Astrocyte (in vitro differentiated cells and primary cell): ENCODE measurements around the gene PRKCI. TPM values are rescaled to one million over a fixed set of nuclear protein-coding genes. Genes with fewer than 3 reads are reported as not detected.
"Not testable (repeated sequence)": the region's sequence is repeated elsewhere in the genome, so short reads cannot be mapped to it uniquely, and the experiment has no call there.

ENCODE experiments used
- DNase-seq: peaks from one replicate; pipeline ENCODE4 v3.0.0-alpha.2; 2010; ENCODE audit warnings: low read depth
- FAIRE-seq: peaks from 2 replicates; lab custom pipeline; 2011; peaks lifted over from hg19 to GRCh38; lab: Jason Lieb, UNC
- H2AFZ ChIP-seq: 2 replicates; pipeline ENCODE4 v1.6.0; 2012; ENCODE audit warnings: low read depth, low read length, inconsistent platforms
- H3K27ac ChIP-seq: 2 replicates; pipeline ENCODE4 v1.5.1; 2011; ENCODE audit warnings: low read depth, low read length, inconsistent platforms
- H3K27me3 ChIP-seq: 2 replicates; pipeline ENCODE4 v1.6.0; 2011; ENCODE audit warnings: low read length, inconsistent platforms; ENCODE audit not compliant: insufficient read depth
- H3K36me3 ChIP-seq: 2 replicates; pipeline ENCODE4 v1.5.1; 2011; ENCODE audit warnings: low read length, inconsistent platforms; ENCODE audit not compliant: insufficient read depth
- H3K4me1 ChIP-seq: 2 replicates; pipeline ENCODE4 v1.5.1; 2011; ENCODE audit warnings: low read length, inconsistent platforms; ENCODE audit not compliant: insufficient read depth
- H3K4me2 ChIP-seq: 2 replicates; pipeline ENCODE4 v1.6.0; 2012; ENCODE audit warnings: low read length, inconsistent platforms
- H3K4me3 ChIP-seq: 2 replicates; pipeline ENCODE4 v1.5.1; 2011; ENCODE audit warnings: low read depth, mild to moderate bottlenecking, low read length, inconsistent platforms; ENCODE audit not compliant: insufficient read depth
- H3K79me2 ChIP-seq: 2 replicates; pipeline ENCODE4 v1.6.0; 2012; ENCODE audit warnings: mild to moderate bottlenecking, low read length, inconsistent platforms; ENCODE audit not compliant: insufficient read depth
- H3K9ac ChIP-seq: 2 replicates; pipeline ENCODE4 v1.6.0; 2012; ENCODE audit warnings: mild to moderate bottlenecking, low read length, inconsistent platforms
- H3K9me3 ChIP-seq: 2 replicates; pipeline ENCODE4 v1.5.1; 2012; ENCODE audit warnings: low read depth, mild to moderate bottlenecking, low read length, inconsistent platforms; ENCODE audit not compliant: insufficient read depth
- H4K20me1 ChIP-seq: 2 replicates; pipeline ENCODE4 v1.6.0; 2012; ENCODE audit warnings: low read length, inconsistent platforms; ENCODE audit not compliant: insufficient read depth
- H3K27ac Mint-ChIP-seq: one replicate; pipeline ENCODE4 v1.8.0; 2021; ENCODE audit warnings: mild to moderate bottlenecking, mixed read lengths; ENCODE audit not compliant: unreplicated experiment
- H3K27me3 Mint-ChIP-seq: one replicate; pipeline ENCODE4 v1.8.0; 2021; ENCODE audit warnings: low read depth, mixed read lengths; ENCODE audit not compliant: unreplicated experiment
- H3K36me3 Mint-ChIP-seq: one replicate; pipeline ENCODE4 v1.8.0; 2021; ENCODE audit warnings: low read depth, mixed read lengths; ENCODE audit not compliant: unreplicated experiment
- H3K4me1 Mint-ChIP-seq: one replicate; pipeline ENCODE4 v1.8.0; 2021; ENCODE audit warnings: low read depth, mixed read lengths; ENCODE audit not compliant: unreplicated experiment
- H3K4me3 Mint-ChIP-seq: one replicate; pipeline ENCODE4 v1.8.0; 2021; ENCODE audit warnings: mild to moderate bottlenecking, moderate library complexity, mixed read lengths; ENCODE audit not compliant: unreplicated experiment
- H3K9me3 Mint-ChIP-seq: one replicate; pipeline ENCODE4 v1.8.0; 2021; ENCODE audit warnings: mild to moderate bottlenecking, mixed read lengths; ENCODE audit not compliant: unreplicated experiment
- EZH2 ChIP-seq: IDR thresholded peaks from 2 replicates; pipeline ENCODE4 v1.6.1; 2012; ENCODE audit warnings: mild to moderate bottlenecking, low read length, inconsistent platforms; ENCODE audit not compliant: insufficient read depth
- total RNA-seq: library from RNA; stranded (reverse); gene quantifications from 2 replicates; pipeline ENCODE4 v1.2.1, GENCODE V29; 2021
- TF ChIP-seq, protein P1 (sequence below): IDR thresholded peaks from 2 replicates; pipeline ENCODE4 v1.5.1; 2011; ENCODE audit warnings: low read depth, mild to moderate bottlenecking, inconsistent platforms, low read length, moderate library complexity; ENCODE audit not compliant: insufficient read depth

The PRKCI gene
- total RNA-seq, 1 donor from 2014 or later: 65.2 TPM

DNA sequence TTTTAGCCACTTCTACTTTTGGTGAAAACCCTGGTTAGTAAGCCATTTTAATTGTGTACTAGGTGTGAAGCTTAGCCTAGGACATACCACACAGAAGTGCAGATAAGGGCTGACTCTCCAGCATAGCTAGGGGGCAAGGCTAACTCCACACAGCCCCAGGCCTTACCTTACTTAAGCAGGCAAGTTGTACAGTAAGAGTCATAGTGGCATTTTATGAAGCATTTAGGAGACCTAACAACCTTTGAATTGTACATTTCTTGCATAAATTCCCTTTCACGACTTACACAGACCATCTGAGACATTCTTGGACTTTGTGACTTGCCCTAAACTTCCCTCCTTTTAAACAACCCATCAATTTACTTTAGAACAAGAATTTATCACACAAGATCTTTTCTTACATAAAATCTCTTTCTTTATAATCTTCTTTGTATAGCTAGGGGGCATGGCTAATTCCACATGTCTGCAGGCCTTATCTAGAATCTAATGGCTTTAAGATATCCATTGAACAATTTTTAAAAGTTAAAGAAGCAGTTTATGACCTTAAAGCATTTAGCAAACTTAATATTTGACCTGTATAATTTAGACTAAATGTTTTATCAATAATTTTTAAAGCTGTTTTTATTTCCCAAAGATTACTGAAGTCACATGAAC lies 116.6 kb downstream of the PRKCI start:
- Histone ChIP-seq H3K36me3 (no peaks in the 10 kb centered on the region), H3K79me2 (no peaks in the 10 kb centered on the region), H3K4me3 (no peak overlapping the region), H2AFZ (no peak overlapping the region), H3K27ac (no peak overlapping the region), H3K9ac (no peak overlapping the region), H3K27me3 (no peaks in the 10 kb centered on the region), H3K4me1 (no peaks in the 10 kb centered on the region), H3K4me2 (no peak overlapping the region), H3K9me3 (peaks cover 6% of the 10 kb centered on the region), H4K20me1 (no peaks in the 10 kb centered on the region)
- Mint-ChIP-seq H3K4me3 (no peak overlapping the region), H3K27ac (no peak overlapping the region), H3K36me3 (no peaks in the 10 kb centered on the region), H3K4me1 (no peaks in the 10 kb centered on the region), H3K9me3 (peaks cover 6% of the 10 kb centered on the region), H3K27me3 (no peaks in the 10 kb centered on the region)
- no peak for DNase-seq
- FAIRE-seq: no peak
- no peak for TF ChIP-seq EZH2
- TF ChIP-seq, protein P1, sequence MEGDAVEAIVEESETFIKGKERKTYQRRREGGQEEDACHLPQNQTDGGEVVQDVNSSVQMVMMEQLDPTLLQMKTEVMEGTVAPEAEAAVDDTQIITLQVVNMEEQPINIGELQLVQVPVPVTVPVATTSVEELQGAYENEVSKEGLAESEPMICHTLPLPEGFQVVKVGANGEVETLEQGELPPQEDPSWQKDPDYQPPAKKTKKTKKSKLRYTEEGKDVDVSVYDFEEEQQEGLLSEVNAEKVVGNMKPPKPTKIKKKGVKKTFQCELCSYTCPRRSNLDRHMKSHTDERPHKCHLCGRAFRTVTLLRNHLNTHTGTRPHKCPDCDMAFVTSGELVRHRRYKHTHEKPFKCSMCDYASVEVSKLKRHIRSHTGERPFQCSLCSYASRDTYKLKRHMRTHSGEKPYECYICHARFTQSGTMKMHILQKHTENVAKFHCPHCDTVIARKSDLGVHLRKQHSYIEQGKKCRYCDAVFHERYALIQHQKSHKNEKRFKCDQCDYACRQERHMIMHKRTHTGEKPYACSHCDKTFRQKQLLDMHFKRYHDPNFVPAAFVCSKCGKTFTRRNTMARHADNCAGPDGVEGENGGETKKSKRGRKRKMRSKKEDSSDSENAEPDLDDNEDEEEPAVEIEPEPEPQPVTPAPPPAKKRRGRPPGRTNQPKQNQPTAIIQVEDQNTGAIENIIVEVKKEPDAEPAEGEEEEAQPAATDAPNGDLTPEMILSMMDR: no peak

DNA sequence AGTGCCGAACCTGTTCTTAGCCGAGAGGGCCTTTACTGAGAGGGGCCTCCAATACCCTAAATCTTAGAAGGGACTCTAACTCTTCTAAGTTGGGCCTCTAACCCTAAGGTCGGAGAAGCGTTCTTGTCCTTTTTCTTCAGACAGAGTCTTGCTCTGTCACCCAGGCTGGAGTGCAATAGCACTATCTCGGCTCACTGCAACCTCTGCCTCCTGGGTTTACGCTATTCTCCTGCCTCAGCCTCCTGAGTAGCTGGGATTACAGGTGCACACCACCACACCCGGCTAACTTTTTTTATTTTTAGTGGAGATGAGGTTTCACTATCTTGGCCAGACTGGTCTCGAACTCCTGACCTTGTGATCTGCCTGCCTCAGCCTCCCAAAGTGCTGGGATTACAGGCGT lies 120.0 kb downstream of the PRKCI start:
- H4K20me1 ChIP-seq, H3K4me1 ChIP-seq, H3K4me3 ChIP-seq, H3K36me3 ChIP-seq, H3K27me3 Mint-ChIP-seq, H3K9ac ChIP-seq, H3K79me2 ChIP-seq, H3K9me3 Mint-ChIP-seq, H3K36me3 Mint-ChIP-seq, H2AFZ ChIP-seq, FAIRE-seq, H3K27me3 ChIP-seq, H3K27ac ChIP-seq, H3K27ac Mint-ChIP-seq, DNase-seq, H3K9me3 ChIP-seq, H3K4me3 Mint-ChIP-seq, H3K4me2 ChIP-seq: not testable (repeated sequence)
- peaks cover 15% of the 10 kb centered on the region for H3K4me1 Mint-ChIP-seq

DNA sequence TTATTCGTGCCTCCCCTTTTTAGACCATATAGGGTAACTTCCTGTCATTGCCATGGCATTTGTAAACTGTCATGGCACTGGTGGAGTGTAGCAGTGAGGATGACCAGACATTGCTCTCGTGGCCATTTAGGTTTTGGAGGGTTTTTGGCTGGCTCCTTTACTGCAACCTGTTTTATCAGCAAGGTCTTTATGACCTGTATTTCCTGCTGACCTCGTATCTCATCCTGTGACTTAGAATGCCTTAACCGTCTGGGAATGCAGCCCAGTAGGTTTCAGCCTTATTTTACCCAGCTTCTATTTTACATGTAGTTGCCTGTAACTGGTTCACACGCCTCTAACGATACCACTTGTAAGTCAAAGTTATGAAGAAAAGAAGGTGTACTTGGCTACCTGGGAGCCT lies 121.6 kb downstream of the PRKCI start:
- H3K4me3 ChIP-seq, H3K27ac ChIP-seq, H3K79me2 ChIP-seq, H3K27me3 Mint-ChIP-seq, H3K9me3 Mint-ChIP-seq, H3K36me3 Mint-ChIP-seq, H4K20me1 ChIP-seq, H3K27me3 ChIP-seq, H3K9ac ChIP-seq, H3K4me3 Mint-ChIP-seq, FAIRE-seq, H3K4me2 ChIP-seq, H3K4me1 ChIP-seq, H3K9me3 ChIP-seq, DNase-seq, H2AFZ ChIP-seq, H3K36me3 ChIP-seq: not testable (repeated sequence)
- Mint-ChIP-seq H3K27ac (peak overlapping the region; percentile 94), H3K4me1 (peaks cover 15% of the 10 kb centered on the region)
